ENCODE measurements around the gene PGC. TPM values are rescaled to one million over a fixed set of nuclear protein-coding genes. Genes with fewer than 3 reads are reported as not detected.
A peak's percentile ranks its signal among the peaks of the same experiment; 100 is the strongest.

The PGC gene
- total RNA-seq, 4 donors from 2014 or later, result 1.5 TPM; not detected in 3

GRCh38 chr6:41715795-41716515 is 31.2 kb downstream of the PGC start:
- Histone ChIP-seq H3K27me3 (no peaks in the 10 kb centered on the region), H3K27ac (no peak overlapping the region), H3K36me3 (no peaks in the 10 kb centered on the region), H3K4me1 (peaks cover 36 to 73% (median 45%) of the 10 kb centered on the region in 4 donors), H3K9me3 (no peaks in the 10 kb centered on the region), H3K4me3 (no peak overlapping the region)
- in situ Hi-C loops (cut with MboI; ENCODE audit: low pct_ligation_motif_present in 1 of 4, low pct_unique_long_range_greater_than_20kb in 1 of 4, low sequenced_read_pairs in 3 of 4) (no loop called here), intact Hi-C loops (cut with DNase I; ENCODE audit: low total_unique reads) (loop anchor here (2.0 kb wide), 1 partner anchor 19 kb away; the partner anchor contains the start of gene TFEB)
- WGBS, 2 donors (ENCODE audit: low coverage in 1 of 2), result 61 to 82% methylated on average over 2 to 5 of the region's 5 CpGs
- TF ChIP-seq CTCF (IDR thresholded peaks at IDR 0.05), result no peak
- no peak for TF ChIP-seq EP300 (IDR thresholded peaks at IDR 0.05; ENCODE audit: low read depth)
- TF ChIP-seq POLR2A (IDR thresholded peaks at IDR 0.05), result no peak
- no peak for TF ChIP-seq POLR2AphosphoS5 (IDR thresholded peaks at IDR 0.05)
- no peak for DNase-seq

GRCh38 chr6:41714556-41715273 is 32.5 kb downstream of the PGC start:
- Histone ChIP-seq H3K36me3 (no peaks in the 10 kb centered on the region), H3K4me1 (peaks cover 26 to 60% (median 33%) of the 10 kb centered on the region in 4 donors), H3K27me3 (no peaks in the 10 kb centered on the region), H3K9me3 (no peaks in the 10 kb centered on the region), H3K4me3 (no peak overlapping the region), H3K27ac (no peak overlapping the region)
- WGBS, 2 donors (ENCODE audit: low coverage in 1 of 2), result 84 to 93% methylated on average over 3 to 14 of the region's 14 CpGs
- no peak for TF ChIP-seq CTCF (IDR thresholded peaks at IDR 0.05)
- no peak for TF ChIP-seq POLR2AphosphoS5 (IDR thresholded peaks at IDR 0.05)
- TF ChIP-seq EP300 (IDR thresholded peaks at IDR 0.05; ENCODE audit: low read depth), result no peak
- no peak for TF ChIP-seq POLR2A (IDR thresholded peaks at IDR 0.05)
- intact Hi-C loops (cut with DNase I; ENCODE audit: low total_unique reads) (loop anchor here (2.0 kb wide), 1 partner anchor 20 kb away; the partner anchor contains the start of gene TFEB), in situ Hi-C loops (cut with MboI; ENCODE audit: low pct_ligation_motif_present in 1 of 4, low pct_unique_long_range_greater_than_20kb in 1 of 4, low sequenced_read_pairs in 3 of 4) (no loop called here)
- no peak for DNase-seq

GRCh38 chr6:41713650-41714291 is 33.4 kb downstream of the PGC start:
- TF ChIP-seq EP300 (IDR thresholded peaks at IDR 0.05; ENCODE audit: low read depth), result no peak
- no peak for TF ChIP-seq POLR2A (IDR thresholded peaks at IDR 0.05)
- TF ChIP-seq CTCF (IDR thresholded peaks at IDR 0.05), result no peak
- TF ChIP-seq POLR2AphosphoS5 (IDR thresholded peaks at IDR 0.05), result no peak
- DNase-seq, result no peak
- H3K36me3 ChIP-seq, result no peaks in the 10 kb centered on the region
- H3K4me1 ChIP-seq, result peaks cover 18 to 51% (median 30%) of the 10 kb centered on the region in 4 donors
- peak overlapping the region; percentile 23 to 79 (median 64) for H3K27ac ChIP-seq
- no peak overlapping the region for H3K4me3 ChIP-seq
- no peaks in the 10 kb centered on the region for H3K9me3 ChIP-seq
- 84% methylated on average over 14 of the region's 14 CpGs; no CpG with 5 or more reads in 1 of the 2 donors for WGBS, 2 donors (ENCODE audit: low coverage in 1 of 2)
- intact Hi-C loops (cut with DNase I; ENCODE audit: low total_unique reads), result loop anchor here (2.0 kb wide), 1 partner anchor 21 kb away; the partner anchor contains the start of gene TFEB
- no peaks in the 10 kb centered on the region for H3K27me3 ChIP-seq
- in situ Hi-C loops (cut with MboI; ENCODE audit: low pct_ligation_motif_present in 1 of 4, low pct_unique_long_range_greater_than_20kb in 1 of 4, low sequenced_read_pairs in 3 of 4), result no loop called here

- Histone ChIP-seq H3K27me3 (no peaks in the 10 kb centered on the region), H3K4me1 (peaks cover 16 to 53% (median 28%) of the 10 kb centered on the region in 4 donors), H3K27ac (peak overlapping the region; percentile 23 to 79 (median 64)), H3K36me3 (no peaks in the 10 kb centered on the region), H3K9me3 (no peaks in the 10 kb centered on the region), H3K4me3 (no peak overlapping the region)
- no peak for DNase-seq
- in situ Hi-C loops (cut with MboI; ENCODE audit: low pct_ligation_motif_present in 1 of 4, low pct_unique_long_range_greater_than_20kb in 1 of 4, low sequenced_read_pairs in 3 of 4) (no loop called here), intact Hi-C loops (cut with DNase I; ENCODE audit: low total_unique reads) (no loop called here)
- no peak for TF ChIP-seq POLR2A (IDR thresholded peaks at IDR 0.05)
- no peak for TF ChIP-seq CTCF (IDR thresholded peaks at IDR 0.05)
- no peak for TF ChIP-seq POLR2AphosphoS5 (IDR thresholded peaks at IDR 0.05)
- 40 to 79% methylated on average over 1 to 9 of the region's 9 CpGs for WGBS, 2 donors (ENCODE audit: low coverage in 1 of 2)
Measured at GRCh38 chr6:41713159-41713649, 34.0 kb downstream of the PGC start.
